K562 (cell line): ENCODE results near the gene EPB41L1. TPM values are rescaled to one million over a fixed set of nuclear protein-coding genes. Genes with fewer than 3 reads are reported as not detected.

ENCODE experiments used
- ETS2 ChIP-seq: IDR thresholded peaks from 2 replicates; pipeline ENCODE4 v1.6.1; 2016; ENCODE audit warnings: borderline replicate concordance, missing genetic modification characterization, mild to moderate bottlenecking, moderate library complexity, missing compliant biosample characterization; ENCODE audit not compliant: poor library complexity, severe bottlenecking
- MAFF ChIP-seq: IDR thresholded peaks from 2 replicates; pipeline ENCODE4 v1.6.1; 2012; ENCODE audit warnings: low read length, improper control_type of control experiment
- MAFK ChIP-seq: IDR thresholded peaks from 2 replicates; pipeline ENCODE4 v1.6.1; 2011; ENCODE audit warnings: low read length, improper control_type of control experiment
- RCOR1 ChIP-seq, 2 experiments: IDR thresholded peaks; 2 replicates each; pipeline ENCODE4 v1.6.1; 2012; ENCODE audit warnings: low read depth in 2 of 2, low read length in 2 of 2, borderline replicate concordance in 1 of 2, improper control_type of control experiment in 1 of 2
- RFX5 ChIP-seq: IDR thresholded peaks from 2 replicates; pipeline ENCODE4 v1.6.1; 2011; ENCODE audit warnings: low read depth, mild to moderate bottlenecking, improper control_type of control experiment, low read length
- RUNX1 ChIP-seq: sonication (generic); IDR thresholded peaks from 2 replicates; pipeline ENCODE4 v1.6.1; 2016; ENCODE audit warnings: antibody characterized with exemption, low read depth
- THRAP3 ChIP-seq: fragments of 450-650 bp; IDR thresholded peaks from 2 replicates; pipeline ENCODE4 v1.6.1; 2016; ENCODE audit warnings: mild to moderate bottlenecking, inconsistent platforms, borderline replicate concordance
- ZNF518B ChIP-seq: fragments of 250-450 bp; sonication (Bioruptor Pico); IDR thresholded peaks from 2 replicates; pipeline ENCODE4 v1.5.0; 2021; ENCODE audit warnings: mild to moderate bottlenecking, moderate library complexity
- ZNF589 ChIP-seq: fragments of 200-800 bp; sonication (Bioruptor generic); IDR thresholded peaks from 2 replicates; pipeline ENCODE4 v1.6.1; 2016; ENCODE audit warnings: low read depth, missing genetic modification characterization, missing compliant biosample characterization
- ZNF79 ChIP-seq: fragments of 250-450 bp; sonication (Bioruptor Pico); IDR thresholded peaks from 2 replicates; pipeline ENCODE4 v1.4.0; 2020; ENCODE audit warnings: low read depth, mild to moderate bottlenecking, moderate library complexity
- polyA plus RNA-seq, 8 experiments: library from polyadenylated mRNA; depleted of rRNA in 4 of 8; stranded (reverse) in 5 of 8; unstranded in 3 of 8; fragments of >200 nt; fragmentation: Nextera tagmentation in 2 of 8; fragmentation: Illumina TruSeq in 1 of 8; extraction: Ambion mirVana in 2 of 8; extraction: Trizol in 1 of 8; gene quantifications; 2 replicates each; pipeline versions ENCODE4 v1.2.1 to v1.2.3, GENCODE V29; 2011 to 2014; ENCODE audit warnings: inconsistent platforms in 1 of 8, missing spikeins in 1 of 8
- total RNA-seq, 7 experiments: library from RNA; depleted of rRNA in 6 of 7; stranded (reverse); fragments of >200 nt in 6 of 7; fragmentation: Illumina TruSeq in 2 of 7; extraction: Trizol in 2 of 7; gene quantifications; 2 replicates each; pipeline versions ENCODE4 v1.2.1 to v1.2.3, GENCODE V29; 2011 to 2021; ENCODE audit warnings: low replicate concordance in 1 of 7
- TF ChIP-seq, protein P1 (sequence below): fragments of 450-650 bp; IDR thresholded peaks from 2 replicates; pipeline ENCODE4 v1.6.1; 2016

EPB41L1 gene
- total and polyA plus RNA-seq, 9 of the 15 experiments (the other 6 are each of a cell fraction or from before 2014, with no cell fraction given) = 0.11 to 4.3 (median 1.3) TPM

GRCh38 chr20:36167902-36168503, 13.5 kb downstream of the EPB41L1 start (continued):
- TF ChIP-seq, protein P1, sequence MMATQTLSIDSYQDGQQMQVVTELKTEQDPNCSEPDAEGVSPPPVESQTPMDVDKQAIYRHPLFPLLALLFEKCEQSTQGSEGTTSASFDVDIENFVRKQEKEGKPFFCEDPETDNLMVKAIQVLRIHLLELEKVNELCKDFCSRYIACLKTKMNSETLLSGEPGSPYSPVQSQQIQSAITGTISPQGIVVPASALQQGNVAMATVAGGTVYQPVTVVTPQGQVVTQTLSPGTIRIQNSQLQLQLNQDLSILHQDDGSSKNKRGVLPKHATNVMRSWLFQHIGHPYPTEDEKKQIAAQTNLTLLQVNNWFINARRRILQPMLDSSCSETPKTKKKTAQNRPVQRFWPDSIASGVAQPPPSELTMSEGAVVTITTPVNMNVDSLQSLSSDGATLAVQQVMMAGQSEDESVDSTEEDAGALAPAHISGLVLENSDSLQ = no peak
- TF ChIP-seq THRAP3 = no peak
- peak in 1 of 2 experiments; percentile 34; a peak in 1 of 4 replicates for TF ChIP-seq RCOR1 (IDR thresholded peaks at IDR 0.05; ENCODE audit: borderline replicate concordance in 1 of 2, low read depth in 2 of 2, low read length in 2 of 2)
- TF ChIP-seq ETS2 (tag) = no peak
- no peak for TF ChIP-seq RFX5
- TF ChIP-seq ZNF589 (CRISPR knock-in tag) = no peak
- no peak for TF ChIP-seq RUNX1
- TF ChIP-seq MAFK = peak; percentile 77
- TF ChIP-seq MAFF = peak; percentile 77
- no peak for TF ChIP-seq ZNF79 (CRISPR knock-in tag)
- no peak for TF ChIP-seq ZNF518B (CRISPR knock-in tag)
